Measurements from ENCODE around the gene ZMIZ2. TPM values are rescaled to one million over a fixed set of nuclear protein-coding genes. Genes with fewer than 3 reads are reported as not detected.
"Not testable (repeated sequence)": the region's sequence is repeated elsewhere in the genome, so short reads cannot be mapped to it uniquely, and the experiment has no call there.

Gene ZMIZ2
- 100 to 1,000 TPM in 1 of 3 donors, 10 to 100 TPM in 2; 80.4 to 104 (median 89.8) TPM for total RNA-seq
- long read RNA-seq, donor 1, partial matches to known transcripts = 11 of 30 reads
- long read RNA-seq, donor 1, other reads (novel, unspliced or antisense) = 19 of 30 reads
- long read RNA-seq, donor 2, partial matches to known transcripts = 3 of 6 reads
- long read RNA-seq, donor 2, other reads (novel, unspliced or antisense) = 3 of 6 reads

- peaks cover 25% of the 10 kb centered on the region for H3K4me1 ChIP-seq (ENCODE audit: low read depth)
- H3K36me3 ChIP-seq (ENCODE audit: low read depth) = no peaks in the 10 kb centered on the region
- H3K9me3 ChIP-seq = no peaks in the 10 kb centered on the region
- TF ChIP-seq CTCF (IDR thresholded peaks at IDR 0.05) = no peak
- DNase-seq (peak; percentile 93 to 97 (median 96)), ATAC-seq (peak; percentile 98)
- peak within 1 kb of the TSS; percentile 72 for H3K4me3 ChIP-seq
- intact Hi-C loops (cut with DNase I, micrococcal nuclease) = no loop called here
Measured at GRCh38 chr7:44748045-44748947, at the start of gene ZMIZ2. Gene ZMIZ2, plus strand, starts transcription at chr7:44748847. Its CDS starts 7,403 bp downstream, at chr7:44756250.

GRCh38 chr7:44699598-44699997 is 49.0 kb upstream of the ZMIZ2 start:
- H3K36me3 ChIP-seq (ENCODE audit: low read depth) = peaks cover 21% of the 10 kb centered on the region

GRCh38 chr7:44700322-44700721 is 48.3 kb upstream of the ZMIZ2 start:
- Histone ChIP-seq H3K36me3 (ENCODE audit: low read depth) (peaks cover 21% of the 10 kb centered on the region), H3K4me3 (no peak overlapping the region), H3K9me3 (no peaks in the 10 kb centered on the region), H3K4me1 (ENCODE audit: low read depth) (no peaks in the 10 kb centered on the region)
- ATAC-seq = no peak
- no peak for TF ChIP-seq CTCF (IDR thresholded peaks at IDR 0.05)
- intact Hi-C loops (cut with DNase I, micrococcal nuclease) = no loop called here
- no peak for DNase-seq

More at GRCh38 chr7:44699598-44699997, 49.0 kb upstream of the ZMIZ2 start:
- ATAC-seq; intact Hi-C loops (cut with DNase I, micrococcal nuclease); H3K4me1 ChIP-seq (ENCODE audit: low read depth); DNase-seq; H3K9me3 ChIP-seq; H3K4me3 ChIP-seq: not testable (repeated sequence)

GRCh38 chr7:44703391-44703790 is 45.3 kb upstream of the ZMIZ2 start:
- DNase-seq; ATAC-seq; H3K9me3 ChIP-seq; intact Hi-C loops (cut with DNase I, micrococcal nuclease); H3K4me1 ChIP-seq (ENCODE audit: low read depth); H3K4me3 ChIP-seq: not testable (repeated sequence)
- H3K36me3 ChIP-seq (ENCODE audit: low read depth) = peaks cover 12% of the 10 kb centered on the region

GRCh38 chr7:44703921-44704320 is 44.7 kb upstream of the ZMIZ2 start:
- Histone ChIP-seq H3K4me1 (ENCODE audit: low read depth) (no peaks in the 10 kb centered on the region), H3K36me3 (ENCODE audit: low read depth) (peaks cover 11% of the 10 kb centered on the region), H3K9me3 (no peaks in the 10 kb centered on the region), H3K4me3 (no peak overlapping the region)
- intact Hi-C loops (cut with DNase I, micrococcal nuclease) = no loop called here
- ATAC-seq = no peak
- DNase-seq = no peak
- no peak for TF ChIP-seq CTCF (IDR thresholded peaks at IDR 0.05)

GRCh38 chr7:44705434-44705833 is 43.2 kb upstream of the ZMIZ2 start:
- DNase-seq = no peak
- no peak for ATAC-seq
- intact Hi-C loops (cut with DNase I, micrococcal nuclease) = no loop called here
- no peaks in the 10 kb centered on the region for H3K4me1 ChIP-seq (ENCODE audit: low read depth)
- TF ChIP-seq CTCF (IDR thresholded peaks at IDR 0.05) = no peak
- no peak overlapping the region for H3K4me3 ChIP-seq
- no peaks in the 10 kb centered on the region for H3K9me3 ChIP-seq
- H3K36me3 ChIP-seq (ENCODE audit: low read depth) = peaks cover 5% of the 10 kb centered on the region

Measured in mucosa of descending colon (tissue), 3 donors.